ENCODE measurements around the gene PIBF1.

PIBF1 gene

DNA sequence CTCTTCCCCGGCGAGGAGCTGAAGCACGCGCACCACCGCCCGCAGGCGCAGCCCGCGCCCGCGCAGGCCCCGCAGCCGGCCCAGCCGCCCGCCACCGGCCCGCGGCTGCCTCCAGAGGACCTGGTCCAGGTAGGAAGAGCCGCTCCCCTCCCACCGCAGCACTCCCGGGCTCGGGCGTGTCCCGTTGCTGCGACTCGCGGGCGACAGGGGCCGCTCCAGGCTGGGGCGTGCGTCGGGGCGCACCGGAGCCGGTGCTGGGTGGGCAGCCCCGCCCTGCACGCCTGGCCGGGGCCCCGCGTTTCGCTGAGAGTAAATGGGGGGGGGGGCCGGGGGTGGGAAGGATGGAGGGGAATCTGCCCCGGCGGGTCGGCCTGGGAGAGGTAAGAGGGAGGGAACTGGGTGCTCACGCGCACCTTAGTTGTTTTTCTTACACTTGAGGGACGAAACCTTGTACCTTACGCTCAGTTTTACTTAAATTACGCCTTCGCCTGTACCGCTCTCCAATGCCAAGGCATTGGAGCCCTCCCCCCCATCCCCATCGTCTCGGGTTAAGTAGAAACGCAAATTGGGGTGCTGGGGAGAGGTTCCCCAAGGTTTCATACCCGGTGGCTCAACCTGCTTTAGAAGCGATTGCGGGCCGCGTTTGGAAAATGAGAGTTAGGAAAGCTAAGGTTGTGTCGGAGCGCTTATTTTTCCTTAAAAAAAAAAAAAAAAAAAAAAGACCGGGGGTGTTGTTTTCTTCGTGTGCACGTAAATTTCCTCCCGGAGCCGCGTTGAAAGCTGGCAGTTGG lies 277.7 kb downstream of the PIBF1 start:
- DNase-seq, result peak in 12 of 51 donors; percentile 4 to 39 (median 22)

DNA sequence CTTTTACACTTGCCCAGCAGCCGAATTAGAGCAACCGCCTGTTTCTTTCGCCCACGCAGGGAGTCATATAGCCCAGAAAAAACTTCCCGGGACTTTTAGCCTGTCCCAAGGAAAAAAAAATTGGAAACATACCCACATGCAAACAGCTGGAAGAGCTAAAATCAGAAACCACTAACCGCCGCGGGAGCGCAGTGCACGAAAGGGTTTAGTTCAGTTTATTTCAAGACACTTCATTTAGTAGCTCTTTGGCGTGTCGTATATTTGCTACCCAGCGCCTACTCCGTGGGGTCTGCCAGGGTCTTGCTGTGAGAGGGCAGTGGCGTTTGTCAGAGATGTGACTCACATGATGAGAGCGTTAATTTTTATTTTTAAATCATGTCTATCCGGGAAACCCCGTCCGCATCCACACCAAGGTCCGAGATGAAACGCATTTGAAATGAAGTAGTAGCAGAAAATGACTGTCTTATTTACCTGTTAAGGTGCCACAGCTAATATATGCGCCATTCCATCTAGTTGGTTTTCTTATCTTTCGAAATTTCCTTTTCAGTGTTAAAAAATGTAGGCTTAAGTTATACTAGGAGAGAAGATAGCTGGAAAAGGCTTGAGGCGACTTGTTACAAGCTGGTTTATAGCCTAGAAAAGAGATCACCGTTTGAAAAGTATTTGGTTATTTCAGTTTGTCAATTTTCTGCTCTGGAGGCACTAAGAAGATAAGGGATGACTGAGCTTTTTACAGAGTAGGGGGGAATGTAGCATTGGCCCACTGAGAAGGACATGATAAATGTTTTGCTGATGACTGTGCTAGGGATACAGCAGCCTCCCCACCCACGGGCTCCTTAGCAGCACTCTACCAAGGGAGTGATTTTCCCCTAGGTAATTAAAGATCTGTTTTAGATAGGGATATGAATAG lies 278.6 kb downstream of the PIBF1 start:
- peak in 4 of 51 donors; percentile 10 to 39 (median 17) for DNase-seq

- DNase-seq, result no peak
Observed at GRCh38 chr13:73061473-73061872, 279.5 kb downstream of the PIBF1 start.

DNA sequence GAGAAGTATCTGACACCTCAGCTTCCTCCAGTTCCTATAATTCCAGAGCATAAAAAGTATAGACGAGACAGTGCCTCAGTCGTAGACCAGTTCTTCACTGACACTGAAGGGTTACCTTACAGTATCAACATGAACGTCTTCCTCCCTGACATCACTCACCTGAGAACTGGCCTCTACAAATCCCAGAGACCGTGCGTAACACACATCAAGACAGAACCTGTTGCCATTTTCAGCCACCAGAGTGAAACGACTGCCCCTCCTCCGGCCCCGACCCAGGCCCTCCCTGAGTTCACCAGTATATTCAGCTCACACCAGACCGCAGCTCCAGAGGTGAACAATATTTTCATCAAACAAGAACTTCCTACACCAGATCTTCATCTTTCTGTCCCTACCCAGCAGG lies 279.9 kb downstream of the PIBF1 start:
- peak in 3 of 51 donors; percentile 2 to 41 (median 2) for DNase-seq

GRCh38 chr13:73062468-73062867 lies 280.5 kb downstream of the PIBF1 start:
- peak in 2 of 51 donors; percentile 2 to 41 for DNase-seq

DNA sequence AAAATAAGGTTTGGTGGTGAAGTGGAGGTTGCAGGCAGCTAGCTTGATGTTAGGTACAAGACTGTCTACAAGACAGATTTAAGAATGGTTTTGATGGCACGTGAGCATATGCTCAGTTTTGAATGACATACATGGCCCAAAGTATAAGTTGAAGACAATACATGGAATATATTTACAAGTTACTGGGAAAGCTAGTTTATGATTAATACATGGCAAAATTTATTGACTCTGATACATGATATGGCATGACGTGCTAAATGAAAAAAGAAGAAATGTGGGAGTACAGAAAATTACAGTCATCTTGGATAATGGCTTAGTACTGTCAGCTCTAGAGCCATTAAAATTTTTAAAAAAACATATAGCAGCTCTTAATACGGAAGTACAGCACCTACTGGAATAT lies 281.2 kb downstream of the PIBF1 start:
- DNase-seq, result no peak

- DNase-seq, result no peak
Observed at GRCh38 chr13:73065036-73065435, 283.1 kb downstream of the PIBF1 start.

- DNase-seq, result no peak
Observed at GRCh38 chr13:73065665-73066340, 283.9 kb downstream of the PIBF1 start.
